Breast epithelium (tissue), 4 donors: ENCODE measurements around the gene TFAM. TPM values are rescaled to one million over a fixed set of nuclear protein-coding genes. Genes with fewer than 3 reads are reported as not detected.
"Not testable (repeated sequence)": the region's sequence is repeated elsewhere in the genome, so short reads cannot be mapped to it uniquely, and the experiment has no call there.

ENCODE experiments used
- DNase-seq, 2 donors: peaks; one replicate each; pipeline ENCODE4 v3.0.0-alpha.2; 2019; ENCODE audit warnings: low spot score in 2 of 2
- H3K27ac ChIP-seq, 2 donors: fragments of 200-600 bp; sonication (generic) in 1 of 2; one replicate each; pipeline ENCODE4 v1.5.1; 2016 to 2019; ENCODE audit warnings: mild to moderate bottlenecking in 1 of 2
- H3K27me3 ChIP-seq, 2 donors: fragments of 200-600 bp; sonication (generic) in 1 of 2; one replicate each; pipeline versions ENCODE4 v1.5.1 to v1.6.0; 2017 to 2019; ENCODE audit warnings: control low read depth in 1 of 2, mild to moderate bottlenecking in 1 of 2
- H3K36me3 ChIP-seq: fragments of 200-600 bp; one replicate; pipeline ENCODE4 v1.5.1; 2019
- H3K4me1 ChIP-seq, 2 donors: fragments of 200-600 bp; sonication (generic); one replicate each; pipeline ENCODE4 v1.5.1; 2016 to 2019; ENCODE audit warnings: control low read depth in 1 of 2
- H3K4me3 ChIP-seq, 3 donors: fragments of 200-600 bp; sonication (generic); 1 replicate in 2 of 3; 2 replicates in 1 of 3; pipeline ENCODE4 v1.5.1; 2016 to 2019; ENCODE audit warnings: mild to moderate bottlenecking in 3 of 3, moderate library complexity in 2 of 3
- H3K9me3 ChIP-seq, 2 donors: fragments of 200-600 bp; sonication (generic) in 1 of 2; one replicate each; pipeline ENCODE4 v1.5.1; 2016 to 2019; ENCODE audit warnings: control low read depth in 1 of 2
- POLR2A ChIP-seq: fragments of 450-650 bp; IDR thresholded peaks from one replicate; pipeline ENCODE4 v1.6.1; 2016; ENCODE audit warnings: antibody characterized with exemption, mild to moderate bottlenecking, moderate library complexity
- POLR2AphosphoS5 ChIP-seq, 3 donors: sonication (generic); formaldehyde crosslinking; IDR thresholded peaks; one replicate each; pipeline ENCODE4 v1.6.1; 2017; ENCODE audit warnings: antibody characterized with exemption in 3 of 3
- intact Hi-C: fragments of 100-400 bp; cut with DNase I; formaldehyde crosslinking; loops from one replicate; pipeline ENCODE4 v1.15.1; 2023; ENCODE audit warnings: low total_unique reads
- total RNA-seq, 3 donors: library from RNA; depleted of rRNA; stranded (reverse); fragments of >200 nt; gene quantifications; one replicate each; pipeline ENCODE4 v1.1.0, GENCODE V29; 2016
- TF ChIP-seq, protein P1 (sequence below), 3 donors: fragments of 450-650 bp; IDR thresholded peaks; one replicate each; pipeline ENCODE4 v1.5.1; 2016 to 2017; ENCODE audit warnings: antibody characterized with exemption in 3 of 3, mild to moderate bottlenecking in 3 of 3, moderate library complexity in 3 of 3

TFAM gene
- total RNA-seq, 3 donors from 2014 or later, result 15.8 to 30.1 (median 22.3) TPM

DNA sequence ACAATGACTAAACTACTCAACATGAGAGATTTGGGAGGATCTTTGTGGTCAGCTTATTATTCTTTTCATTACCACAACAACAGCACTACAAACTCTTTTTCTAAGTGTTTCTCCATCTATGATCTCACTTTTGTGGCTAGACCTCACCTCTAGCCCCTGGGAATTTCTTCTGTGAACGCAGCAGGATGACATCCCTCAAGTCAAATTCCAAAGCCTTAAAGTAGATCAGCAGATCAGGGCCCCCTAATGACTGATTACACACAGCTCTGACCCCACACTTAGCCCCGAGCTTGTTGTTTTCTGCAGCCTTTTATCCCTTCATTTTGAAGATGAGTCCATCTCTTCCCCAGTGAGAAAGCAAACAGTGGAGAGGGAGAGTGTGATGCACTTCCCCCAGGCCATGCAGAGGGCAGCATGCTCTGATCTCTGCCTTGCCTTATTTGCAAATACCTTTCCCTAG, 27.3 kb downstream of the TFAM start:
- Histone ChIP-seq H3K9me3 (no peaks in the 10 kb centered on the region), H3K27me3 (no peaks in the 10 kb centered on the region), H3K4me3 (no peak overlapping the region), H3K27ac (no peak overlapping the region), H3K36me3 (no peaks in the 10 kb centered on the region), H3K4me1 (no peaks in the 10 kb centered on the region)
- intact Hi-C loops, result no loop called here
- DNase-seq, result no peak
- no peak for TF ChIP-seq POLR2A
- TF ChIP-seq, protein P1, sequence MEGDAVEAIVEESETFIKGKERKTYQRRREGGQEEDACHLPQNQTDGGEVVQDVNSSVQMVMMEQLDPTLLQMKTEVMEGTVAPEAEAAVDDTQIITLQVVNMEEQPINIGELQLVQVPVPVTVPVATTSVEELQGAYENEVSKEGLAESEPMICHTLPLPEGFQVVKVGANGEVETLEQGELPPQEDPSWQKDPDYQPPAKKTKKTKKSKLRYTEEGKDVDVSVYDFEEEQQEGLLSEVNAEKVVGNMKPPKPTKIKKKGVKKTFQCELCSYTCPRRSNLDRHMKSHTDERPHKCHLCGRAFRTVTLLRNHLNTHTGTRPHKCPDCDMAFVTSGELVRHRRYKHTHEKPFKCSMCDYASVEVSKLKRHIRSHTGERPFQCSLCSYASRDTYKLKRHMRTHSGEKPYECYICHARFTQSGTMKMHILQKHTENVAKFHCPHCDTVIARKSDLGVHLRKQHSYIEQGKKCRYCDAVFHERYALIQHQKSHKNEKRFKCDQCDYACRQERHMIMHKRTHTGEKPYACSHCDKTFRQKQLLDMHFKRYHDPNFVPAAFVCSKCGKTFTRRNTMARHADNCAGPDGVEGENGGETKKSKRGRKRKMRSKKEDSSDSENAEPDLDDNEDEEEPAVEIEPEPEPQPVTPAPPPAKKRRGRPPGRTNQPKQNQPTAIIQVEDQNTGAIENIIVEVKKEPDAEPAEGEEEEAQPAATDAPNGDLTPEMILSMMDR (IDR thresholded peaks at IDR 0.05), result no peak
- no peak for TF ChIP-seq POLR2AphosphoS5 (IDR thresholded peaks at IDR 0.05)

DNA sequence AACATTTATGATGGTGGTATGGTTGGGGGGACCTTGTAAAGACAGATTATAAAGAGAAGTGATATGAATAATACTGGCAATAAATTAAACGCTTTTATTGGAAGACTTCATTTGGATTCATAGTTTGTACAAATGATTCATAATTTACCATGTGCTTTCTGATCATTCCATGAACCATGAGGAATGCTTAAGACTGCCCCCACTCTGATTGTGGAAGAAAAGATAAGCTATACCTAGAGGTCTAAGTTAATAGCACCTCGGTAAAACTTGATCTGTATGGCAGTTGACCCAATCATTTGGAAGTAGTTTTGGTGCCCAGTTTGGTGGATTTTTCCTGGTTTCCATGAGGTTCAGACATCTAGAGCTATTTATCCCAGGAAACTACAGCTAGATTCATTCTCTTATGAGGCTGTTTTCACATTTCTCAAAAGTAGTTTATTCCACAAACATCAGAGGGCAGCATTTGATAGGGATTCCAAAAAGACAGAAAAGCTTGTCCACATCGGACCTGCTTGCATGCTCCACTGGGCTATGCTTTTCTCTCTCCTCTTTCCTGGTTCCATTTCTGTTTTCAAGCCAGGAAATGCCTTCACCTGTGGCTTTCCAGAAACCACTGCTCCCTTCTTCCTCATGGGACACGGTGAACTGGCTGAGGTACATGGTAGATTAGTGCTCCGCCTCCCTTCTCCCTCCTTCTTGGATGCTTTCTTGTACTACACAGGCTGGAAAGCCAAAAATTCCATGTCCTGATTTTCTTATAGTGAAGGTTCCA, 29.2 kb downstream of the TFAM start:
- Histone ChIP-seq H3K27me3 (no peaks in the 10 kb centered on the region), H3K4me3 (peak overlapping the region in 1 of 3 donors; percentile 28), H3K9me3 (peaks cover 5% of the 10 kb centered on the region in 2 donors), H3K27ac (peak overlapping the region in 1 of 2 donors; percentile 57), H3K36me3 (no peaks in the 10 kb centered on the region), H3K4me1 (no peaks in the 10 kb centered on the region)
- intact Hi-C loops, result no loop called here
- TF ChIP-seq, protein P1 (IDR thresholded peaks at IDR 0.05), result peak in 2 of 3 donors; percentile 38 to 54
- no peak for TF ChIP-seq POLR2A
- peak in 2 of 3 donors; percentile 33 to 40 for TF ChIP-seq POLR2AphosphoS5 (IDR thresholded peaks at IDR 0.05)
- DNase-seq, result peak in 1 of 2 donors; percentile 51

DNA sequence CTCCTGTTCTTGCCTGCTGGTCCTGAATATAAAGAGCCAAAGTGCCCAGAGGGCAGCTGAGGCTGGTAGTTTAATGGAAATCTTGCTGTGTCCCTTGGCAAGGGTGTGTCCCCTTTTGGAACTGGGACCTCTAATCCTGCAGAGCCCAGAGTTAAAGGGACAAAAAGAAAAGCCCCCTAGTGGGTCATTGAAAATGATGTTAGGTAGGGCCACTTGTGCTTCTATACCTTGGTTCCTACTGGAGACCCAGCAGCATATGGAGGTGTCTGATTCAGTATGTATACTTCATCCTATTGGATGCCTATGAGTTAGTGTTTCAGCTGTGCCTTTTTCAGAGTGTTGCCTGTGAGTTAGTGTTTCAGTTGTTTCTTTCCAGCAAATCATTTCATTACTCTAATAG, 30.5 kb downstream of the TFAM start:
- intact Hi-C loops, result no loop called here
- no peak for DNase-seq
- Histone ChIP-seq H3K4me1 (no peaks in the 10 kb centered on the region), H3K9me3 (peaks cover 5% of the 10 kb centered on the region in 2 donors), H3K27me3 (no peaks in the 10 kb centered on the region), H3K4me3 (no peak overlapping the region), H3K36me3 (no peaks in the 10 kb centered on the region), H3K27ac (no peak overlapping the region)
- TF ChIP-seq, protein P1 (IDR thresholded peaks at IDR 0.05), result no peak
- TF ChIP-seq POLR2AphosphoS5 (IDR thresholded peaks at IDR 0.05), result no peak
- TF ChIP-seq POLR2A, result no peak

DNA sequence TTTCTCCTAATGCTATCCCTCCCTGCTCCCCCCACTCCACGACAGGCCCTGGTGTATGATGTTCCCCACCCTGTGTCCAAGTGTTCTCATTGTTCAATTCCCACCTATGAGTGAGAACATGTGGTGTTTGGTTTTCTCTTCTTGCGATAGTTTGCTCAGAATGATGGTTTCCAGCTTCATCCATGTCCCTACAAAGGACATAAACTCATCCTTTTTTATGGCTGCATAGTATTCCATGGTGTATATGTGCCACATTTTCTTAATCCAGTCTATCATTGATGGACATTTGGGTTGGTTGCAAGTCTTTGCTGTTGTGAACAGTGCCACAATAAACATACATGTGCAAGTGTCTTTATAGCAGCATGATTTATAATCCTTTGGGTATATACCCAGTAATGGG, 32.7 kb downstream of the TFAM start:
- H3K4me3 ChIP-seq, H3K27ac ChIP-seq, H3K9me3 ChIP-seq, H3K36me3 ChIP-seq, H3K4me1 ChIP-seq, intact Hi-C loops, H3K27me3 ChIP-seq, DNase-seq: not testable (repeated sequence)

DNA sequence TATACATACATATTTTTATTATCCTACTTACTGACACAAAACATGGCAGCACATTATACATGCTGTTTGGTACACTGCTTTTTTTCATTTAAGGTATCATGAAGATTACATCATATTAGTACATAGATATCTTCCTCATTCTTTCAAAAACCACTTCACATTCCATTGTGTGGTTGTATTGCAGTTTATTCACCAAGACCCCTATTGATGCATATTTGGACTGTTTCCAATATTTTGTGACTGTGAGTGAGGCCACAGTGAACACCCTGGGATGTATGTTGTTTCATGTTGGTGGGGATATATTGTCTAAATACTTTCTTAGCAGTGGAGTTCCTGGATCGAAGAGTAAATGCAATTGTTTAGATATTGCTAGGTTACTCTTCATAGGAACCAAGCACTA, 39.0 kb downstream of the TFAM start:
- no peak overlapping the region for H3K27ac ChIP-seq
- TF ChIP-seq, protein P1 (IDR thresholded peaks at IDR 0.05), result no peak
- TF ChIP-seq POLR2A (no peak), POLR2AphosphoS5 (IDR thresholded peaks at IDR 0.05) (no peak)
- H3K4me3 ChIP-seq, result no peak overlapping the region
- H3K36me3 ChIP-seq, result no peaks in the 10 kb centered on the region
- no peaks in the 10 kb centered on the region for H3K4me1 ChIP-seq
- H3K9me3 ChIP-seq, result peaks cover 0 to 7% of the 10 kb centered on the region in 2 donors
- DNase-seq, result no peak
- no peaks in the 10 kb centered on the region for H3K27me3 ChIP-seq
- intact Hi-C loops, result no loop called here

DNA sequence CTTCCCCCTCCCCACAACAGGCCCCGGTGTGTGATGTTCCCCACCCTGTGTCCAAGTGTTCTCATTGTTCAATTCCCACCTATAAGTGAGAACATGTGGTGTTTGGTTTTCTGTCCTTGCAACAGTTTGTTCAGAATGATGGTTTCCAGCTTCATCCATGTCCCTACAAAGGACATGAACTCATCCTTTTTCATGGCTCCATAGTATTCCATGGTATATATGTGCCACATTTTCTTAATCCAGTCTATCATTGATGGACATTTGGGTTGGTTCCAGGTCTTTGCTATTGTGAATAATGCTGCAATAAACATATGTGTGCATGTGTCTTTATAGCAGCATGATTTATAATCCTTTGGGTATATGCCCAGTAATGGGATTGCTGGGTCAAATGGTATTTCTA, 43.2 kb downstream of the TFAM start:
- DNase-seq, H3K27me3 ChIP-seq, H3K36me3 ChIP-seq, H3K4me3 ChIP-seq, H3K27ac ChIP-seq, H3K9me3 ChIP-seq, intact Hi-C loops, H3K4me1 ChIP-seq: not testable (repeated sequence)
